Activated gamma-delta T cell treated with anti-CD3 and anti-CD28 coated beads, Interleukin-2, amount 50 U/mL, for 16 hours (primary cell): ENCODE results near the gene SUMO2.
"Not testable (repeated sequence)": the region's sequence is repeated elsewhere in the genome, so short reads cannot be mapped to it uniquely, and the experiment has no call there.

Experiments
- DNase-seq: peaks from one replicate; pipeline ENCODE4 v3.0.0-alpha.2; 2020; ENCODE audit warnings: low read depth

The SUMO2 gene

DNA sequence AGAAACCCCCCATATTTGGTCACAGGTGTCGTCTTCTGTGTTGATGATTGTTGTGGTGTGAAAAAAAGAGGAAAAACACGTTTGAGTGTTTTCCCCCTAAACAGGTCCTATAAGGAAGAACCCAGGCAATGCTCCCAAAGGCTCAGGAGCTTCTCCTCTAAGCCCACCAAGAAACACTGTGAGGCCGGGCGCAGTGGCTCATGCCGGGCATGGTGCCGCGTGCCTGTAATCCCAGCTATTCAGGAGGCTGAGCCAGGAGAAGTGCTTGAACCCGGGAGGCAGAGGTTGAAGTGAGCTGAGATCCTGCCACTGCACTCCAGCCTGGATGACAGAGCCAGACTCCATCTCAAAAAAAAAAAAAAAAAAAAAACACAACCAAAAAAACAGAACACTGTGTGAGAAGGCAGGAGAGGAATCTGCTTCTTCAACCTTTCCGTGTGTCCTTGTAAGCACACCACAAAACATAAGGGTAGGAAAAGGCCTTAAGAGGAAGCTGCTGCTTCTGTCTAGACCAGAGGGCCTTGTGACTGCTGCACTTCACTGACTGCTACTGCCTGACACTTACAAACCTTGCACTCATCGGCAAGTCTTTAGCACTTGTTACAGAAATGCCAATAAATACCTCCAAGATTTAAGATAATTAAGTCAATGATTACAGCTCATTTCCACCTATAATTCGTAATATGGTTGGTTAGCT lies 37.8 kb downstream of the SUMO2 start:
- no peak for DNase-seq

DNA sequence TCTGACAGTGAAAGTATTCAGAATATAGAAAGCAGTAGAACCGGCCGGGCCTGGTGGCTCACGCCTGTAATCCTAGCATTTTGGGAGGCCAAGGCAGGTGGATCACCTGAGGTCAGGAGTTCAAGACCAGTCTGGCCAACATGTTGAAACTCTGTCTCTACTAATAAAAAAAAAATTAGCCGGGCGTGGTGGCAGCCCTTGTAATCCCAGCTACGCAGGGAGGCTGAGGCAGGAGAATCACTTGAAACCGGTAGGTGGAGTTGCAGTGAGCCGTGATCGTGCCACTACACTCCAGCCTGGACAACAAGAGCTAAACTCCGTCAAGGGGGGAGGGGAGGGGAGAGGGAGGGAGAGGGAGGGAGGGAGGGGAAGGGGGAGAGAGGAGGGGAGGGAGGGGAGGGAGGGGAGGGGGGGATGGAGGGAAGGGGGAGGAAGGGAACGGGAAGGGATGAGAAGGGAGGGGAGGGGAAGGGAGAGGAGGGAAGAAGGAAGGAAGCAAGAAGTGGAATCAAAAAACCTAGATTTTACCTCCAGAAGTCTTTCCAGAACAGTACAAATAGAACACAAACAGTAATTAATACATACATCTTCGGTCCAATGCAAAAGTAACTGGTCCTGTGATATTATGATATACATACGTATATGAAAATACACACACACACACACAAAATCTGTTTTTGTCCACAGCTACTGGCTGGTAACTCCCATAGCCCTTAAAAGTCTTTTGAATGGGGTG lies 40.4 kb downstream of the SUMO2 start:
- DNase-seq = no peak

DNA sequence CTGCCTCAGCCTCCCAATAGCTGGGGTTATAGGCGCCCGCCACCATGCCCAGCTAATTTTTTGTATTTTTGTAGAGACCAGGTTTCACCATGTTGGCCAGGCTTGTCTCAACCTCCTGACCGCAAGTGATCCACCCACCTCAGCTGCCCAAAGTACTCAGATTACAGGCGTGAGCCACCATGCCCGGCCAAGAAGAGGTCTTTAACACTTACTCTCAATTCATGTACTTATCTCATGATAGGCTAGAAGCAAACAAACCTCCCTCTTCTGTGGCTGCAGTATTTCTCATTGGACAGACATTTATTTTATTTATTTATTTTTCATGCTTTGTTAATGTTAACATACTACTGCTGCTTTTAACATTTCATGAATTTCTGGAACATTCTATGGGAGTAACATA lies 44.2 kb downstream of the SUMO2 start:
- DNase-seq = no peak

DNA sequence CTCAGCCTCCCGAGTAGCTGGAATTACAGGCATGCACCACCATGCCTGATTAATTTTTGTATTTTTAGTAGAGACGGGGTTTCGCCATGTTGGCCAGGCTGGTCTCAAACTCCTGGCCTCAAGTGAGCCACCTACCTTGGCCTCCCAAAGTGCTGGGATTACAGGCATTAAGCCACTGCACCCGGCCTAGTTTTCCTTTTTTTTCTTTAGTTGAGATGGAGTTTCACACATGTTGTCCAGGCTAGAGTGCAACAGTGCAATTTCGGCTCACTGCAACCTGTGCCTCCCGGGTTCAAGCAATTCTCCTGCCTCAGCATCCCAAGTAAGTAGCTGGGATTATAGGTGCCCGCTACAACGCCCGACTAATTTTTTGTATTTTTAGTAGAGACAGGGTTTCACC lies 45.0 kb downstream of the SUMO2 start:
- DNase-seq = not testable (repeated sequence)

DNA sequence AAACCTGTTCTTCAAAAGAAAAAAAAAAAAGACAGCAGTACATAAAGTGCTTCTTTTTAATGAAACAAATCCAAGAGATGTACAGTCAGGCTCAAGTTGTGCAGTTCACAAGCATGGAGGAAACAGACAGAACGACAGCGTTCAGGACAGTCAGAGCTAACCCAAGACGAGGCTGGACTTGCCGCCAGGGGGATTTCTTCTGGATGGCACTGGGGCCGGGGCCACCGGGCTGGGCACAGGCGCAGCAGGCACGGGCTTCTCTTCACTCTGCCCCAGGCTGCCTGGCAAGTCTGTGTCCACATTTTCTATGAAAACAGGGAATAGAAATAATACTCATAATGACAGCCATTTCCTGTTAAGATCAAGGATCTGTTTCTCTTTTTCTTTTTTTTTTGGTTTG lies 46.8 kb downstream of the SUMO2 start:
- no peak for DNase-seq

DNA sequence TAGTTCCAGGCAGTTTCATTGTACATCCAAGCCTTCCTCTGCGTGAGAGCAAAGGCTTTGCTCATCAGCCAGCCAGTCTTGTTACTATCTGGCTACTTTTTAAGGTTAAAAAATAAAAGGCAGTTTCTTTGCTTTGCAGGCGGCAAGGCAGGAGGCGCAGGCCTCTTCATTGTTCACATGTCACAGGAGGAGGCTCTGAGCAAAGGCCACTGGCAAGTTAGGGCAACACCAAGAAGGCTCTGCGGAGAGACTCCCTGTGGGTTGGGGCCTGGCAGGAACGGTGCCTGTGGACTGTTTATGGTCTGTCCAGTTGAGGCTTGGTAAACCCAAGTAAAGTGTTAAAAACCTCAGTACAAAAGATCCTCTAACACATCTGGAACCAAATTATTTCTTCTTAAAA lies 47.3 kb downstream of the SUMO2 start:
- no peak for DNase-seq

DNA sequence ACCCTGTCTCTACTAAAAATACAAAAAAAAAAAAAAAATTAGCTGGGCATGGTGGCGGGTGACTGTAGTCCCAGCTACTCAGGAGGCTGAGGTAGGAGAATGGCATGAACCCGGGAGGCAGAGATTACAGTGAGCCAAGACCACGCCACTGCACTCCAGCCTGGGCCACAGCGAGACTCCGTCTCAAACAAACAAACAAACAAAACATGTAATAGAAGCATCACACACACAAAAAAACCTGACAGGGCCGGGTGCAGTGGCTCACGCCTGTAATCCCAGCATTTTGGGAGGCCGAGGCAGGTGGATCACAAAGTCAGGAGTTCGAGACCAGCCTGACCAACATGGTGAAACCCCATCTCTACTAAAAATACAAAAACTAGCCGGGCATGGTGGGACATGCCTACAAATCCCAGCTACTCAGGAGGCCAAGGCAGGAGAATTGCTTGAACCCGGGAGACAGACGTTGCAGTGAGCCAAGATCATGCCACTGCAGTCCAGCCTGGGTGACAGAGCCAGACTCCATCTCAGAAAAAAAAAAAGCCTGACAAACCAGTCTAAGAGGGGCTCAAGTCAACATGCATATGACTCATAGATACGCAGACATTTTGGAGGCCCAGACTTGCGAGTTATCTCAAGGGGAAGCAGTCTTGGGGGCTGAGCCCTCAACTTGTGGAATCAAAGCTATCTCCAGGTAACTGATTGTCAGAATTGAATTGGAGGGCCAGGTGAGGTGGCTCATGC lies 49.0 kb downstream of the SUMO2 start:
- DNase-seq = not testable (repeated sequence)

DNA sequence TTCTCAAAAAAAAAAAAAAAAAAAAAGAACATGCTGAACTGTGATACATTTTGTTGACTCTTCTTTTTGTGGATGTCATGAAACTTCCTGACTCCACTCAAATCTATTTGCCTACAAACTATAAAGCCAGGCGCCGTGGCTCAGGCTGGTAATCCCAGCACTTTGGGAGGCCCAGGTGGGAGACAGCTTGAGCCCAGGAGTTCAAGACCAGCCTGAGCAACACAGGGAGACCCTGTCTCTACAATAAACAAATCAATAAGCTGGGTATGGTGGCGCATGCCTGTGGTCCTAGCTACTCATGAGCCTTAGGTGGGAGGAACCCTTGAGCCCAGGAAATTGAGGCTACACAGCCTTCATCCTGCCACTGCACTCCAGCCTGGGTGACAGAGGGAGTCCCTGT lies 49.8 kb downstream of the SUMO2 start:
- DNase-seq = no peak

DNA sequence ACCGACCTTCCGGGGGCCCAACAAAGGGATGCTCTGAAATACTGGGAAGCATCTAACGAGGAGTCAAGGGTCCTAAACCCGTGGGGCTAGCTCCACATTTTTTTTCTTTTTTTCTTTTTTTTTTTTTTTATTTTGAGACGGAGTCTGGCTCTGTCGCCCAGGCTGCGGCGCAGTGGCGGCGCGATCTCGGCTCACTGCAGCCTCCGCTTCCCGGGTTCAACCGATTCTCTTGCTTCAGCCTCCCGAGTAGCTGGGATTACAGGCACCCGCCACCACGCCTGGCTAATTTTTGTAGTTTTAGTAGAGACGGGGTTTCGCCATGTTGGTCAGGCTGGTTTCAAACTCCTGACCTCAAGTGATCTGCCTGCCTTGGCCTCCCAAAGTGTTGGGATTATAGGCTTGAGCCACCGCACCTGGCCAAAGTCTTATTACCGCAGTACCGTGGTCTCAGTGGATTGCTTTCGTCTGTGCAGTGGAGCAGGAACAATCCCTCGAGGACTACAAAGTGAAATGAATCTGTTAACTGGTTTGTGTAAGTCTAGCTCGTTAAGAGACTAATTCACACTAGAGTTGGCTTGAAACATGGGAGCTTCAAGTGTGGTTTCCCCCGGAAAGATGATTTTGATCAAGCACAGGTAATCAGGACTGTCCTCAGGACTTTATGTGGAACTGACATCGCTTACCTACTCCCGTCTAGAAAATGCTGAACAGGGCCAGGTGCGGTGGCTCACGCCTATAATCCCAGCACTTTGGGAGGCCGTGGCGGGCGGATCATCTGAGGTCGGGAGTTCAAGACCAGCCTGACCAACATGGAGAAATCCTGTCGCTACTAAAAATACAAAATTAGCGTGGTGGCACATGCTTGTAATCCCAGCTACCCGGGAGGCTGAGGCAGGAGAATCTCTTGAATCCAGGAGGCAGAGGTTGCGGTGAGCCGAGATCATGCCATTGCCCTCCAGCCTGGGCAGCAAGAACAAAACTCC lies 50.5 kb downstream of the SUMO2 start:
- DNase-seq = not testable (repeated sequence)

DNA sequence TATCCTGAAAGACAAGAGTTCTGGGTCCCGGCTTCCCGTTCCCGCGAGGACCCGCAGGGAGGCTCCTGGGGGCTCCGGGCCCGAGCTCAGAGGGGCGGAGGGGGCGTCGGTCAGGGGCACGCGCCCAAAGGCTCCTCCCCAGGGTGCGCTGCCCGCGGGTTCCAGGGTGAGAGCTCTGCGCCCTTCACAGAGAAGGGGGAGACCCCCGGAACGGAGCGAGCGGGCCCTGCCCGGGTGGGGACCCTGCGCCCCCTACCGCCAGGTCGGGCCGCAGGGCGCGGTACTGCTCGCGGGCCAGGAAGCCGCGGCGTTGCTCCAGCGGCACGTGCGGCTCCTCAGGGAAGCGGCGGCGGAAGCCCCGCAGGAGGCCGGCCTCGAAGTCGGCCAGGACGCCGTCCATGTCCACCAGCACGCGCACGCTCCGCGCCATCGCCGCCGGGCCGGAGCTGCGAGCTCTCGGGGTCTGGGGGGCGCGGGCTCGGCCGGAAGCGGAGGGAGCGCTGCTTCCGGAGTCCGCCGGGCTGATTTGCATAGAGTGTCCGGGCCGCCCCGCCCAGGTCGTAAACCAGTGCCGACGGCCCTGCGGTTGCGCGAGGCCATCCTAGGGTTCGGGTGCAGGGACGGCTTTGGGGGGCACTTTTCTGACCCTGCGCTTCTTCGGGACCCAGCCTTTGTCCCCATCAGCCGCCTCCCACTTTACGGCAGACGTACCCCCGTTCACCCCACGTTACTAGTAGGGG lies 51.3 kb downstream of the SUMO2 start, which contains the start of gene NT5C:
Gene NT5C (minus strand): TSS at position 465 of the 740 bp plus-strand sequence. CDS start 35 bp downstream, at position 430.
- peak; percentile 41 for DNase-seq

DNA sequence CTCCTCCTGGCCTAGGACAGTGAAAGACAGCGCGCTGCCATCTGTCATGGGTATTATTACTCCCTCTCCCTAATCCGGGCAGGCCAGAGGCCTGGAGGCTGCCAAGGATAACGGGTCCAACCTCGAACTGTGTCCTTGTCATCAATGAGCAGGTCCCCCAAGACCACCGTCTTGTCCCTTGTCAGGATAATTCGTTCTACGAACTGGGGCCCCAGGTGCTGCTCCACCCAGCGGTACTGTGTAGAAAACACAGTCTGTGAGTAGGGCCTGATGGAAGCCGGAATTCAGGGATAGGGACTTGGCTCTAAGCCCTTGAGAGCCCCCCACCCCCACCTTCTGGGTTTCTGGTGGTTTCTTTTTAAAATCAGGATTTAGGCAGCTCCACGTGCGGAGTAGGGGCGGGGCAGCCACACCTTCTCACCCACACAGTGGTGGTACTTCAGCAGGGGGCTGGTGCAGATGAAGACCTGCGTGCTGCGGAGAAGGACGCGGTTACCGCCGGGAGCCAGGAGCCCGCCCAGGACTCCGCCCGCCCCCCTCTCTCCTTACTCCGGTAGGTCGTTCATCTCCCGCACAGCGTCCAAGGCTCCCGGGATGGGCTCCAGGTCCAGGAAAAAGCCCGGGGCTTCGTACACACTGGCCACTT lies 52.0 kb downstream of the SUMO2 start:
- no peak for DNase-seq

DNA sequence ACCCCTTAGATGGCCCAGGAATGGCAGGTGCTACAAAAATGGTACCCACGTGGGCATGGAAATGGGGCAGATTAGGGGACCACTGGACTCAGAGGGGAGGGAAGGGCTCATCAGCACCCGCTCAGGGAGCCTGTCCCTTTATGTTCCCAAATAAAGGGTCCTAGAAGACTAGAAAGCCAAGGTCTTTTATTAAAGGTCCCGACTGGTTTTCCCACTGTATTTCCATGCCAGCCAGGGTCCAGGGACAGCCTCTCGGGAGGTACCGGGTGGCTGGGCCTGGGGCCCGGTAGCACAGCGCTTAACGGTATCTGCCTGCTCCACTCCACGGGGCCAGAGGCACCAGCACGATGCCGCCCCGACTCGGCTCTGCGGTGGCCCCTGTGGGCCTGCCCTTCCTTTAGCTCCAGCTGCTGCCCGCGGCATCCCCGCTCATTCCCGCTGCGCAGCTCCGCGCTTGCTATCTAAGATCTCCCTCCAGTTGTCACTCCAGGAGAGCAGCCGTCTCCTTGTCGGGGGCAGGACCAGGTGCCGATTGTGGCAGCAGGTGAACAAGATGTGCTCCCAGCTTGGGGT lies 52.6 kb downstream of the SUMO2 start:
- no peak for DNase-seq

DNA sequence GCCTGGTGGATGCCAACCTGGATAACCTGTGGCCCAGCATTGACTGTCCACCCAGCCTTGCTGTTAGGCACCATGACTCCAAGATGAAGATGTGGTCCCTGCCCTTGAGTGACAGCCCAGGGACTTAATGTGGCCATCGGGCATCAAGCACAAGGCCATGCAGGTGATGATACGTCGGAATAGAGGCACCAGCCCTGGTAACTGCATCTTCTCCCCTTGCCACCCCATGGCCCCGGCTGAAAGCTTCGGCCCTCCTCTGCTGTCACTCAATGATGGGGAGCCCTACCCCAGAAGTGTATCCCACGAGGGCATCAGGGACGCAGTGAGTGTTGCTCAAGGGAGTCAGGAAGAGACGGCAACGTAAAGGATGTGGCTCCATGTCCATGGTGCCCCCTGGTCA lies 53.2 kb downstream of the SUMO2 start:
- DNase-seq = no peak

DNA sequence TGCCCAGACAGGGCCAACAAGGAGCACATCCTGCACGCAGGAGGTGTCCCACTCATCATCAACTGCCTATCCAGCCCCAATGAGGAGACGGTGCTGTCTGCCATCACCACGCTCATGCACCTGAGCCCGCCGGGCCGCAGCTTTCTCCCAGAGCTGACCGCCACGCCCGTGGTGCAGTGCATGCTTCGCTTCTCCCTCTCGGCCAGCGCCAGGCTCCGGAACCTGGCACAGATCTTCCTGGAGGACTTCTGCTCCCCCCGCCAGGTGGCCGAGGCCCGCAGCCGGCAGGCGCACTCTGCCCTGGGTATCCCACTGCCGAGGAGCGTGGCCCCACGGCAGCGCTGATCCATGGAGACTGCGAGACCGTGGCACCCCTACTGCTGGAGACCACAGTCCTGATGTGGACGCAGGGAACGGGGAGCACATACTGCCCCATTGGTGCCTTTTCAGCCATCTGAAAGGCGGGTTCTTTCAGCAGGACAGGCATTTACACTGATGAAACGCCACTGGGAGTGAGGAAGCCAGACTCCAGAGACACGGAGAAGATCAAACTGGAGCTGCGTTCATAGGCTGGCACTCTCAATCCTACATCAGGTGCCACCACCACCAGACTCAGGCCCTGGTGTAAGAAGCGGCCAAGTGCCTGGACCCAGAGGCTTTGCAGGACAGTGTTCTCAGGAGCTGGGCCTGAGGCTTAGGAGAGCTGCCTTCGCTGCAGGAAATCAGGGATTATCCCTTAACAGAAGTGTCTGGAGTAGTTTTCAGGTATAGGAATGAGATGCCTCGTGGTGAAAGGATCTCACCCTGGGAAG lies 53.9 kb downstream of the SUMO2 start:
- no peak for DNase-seq

DNA sequence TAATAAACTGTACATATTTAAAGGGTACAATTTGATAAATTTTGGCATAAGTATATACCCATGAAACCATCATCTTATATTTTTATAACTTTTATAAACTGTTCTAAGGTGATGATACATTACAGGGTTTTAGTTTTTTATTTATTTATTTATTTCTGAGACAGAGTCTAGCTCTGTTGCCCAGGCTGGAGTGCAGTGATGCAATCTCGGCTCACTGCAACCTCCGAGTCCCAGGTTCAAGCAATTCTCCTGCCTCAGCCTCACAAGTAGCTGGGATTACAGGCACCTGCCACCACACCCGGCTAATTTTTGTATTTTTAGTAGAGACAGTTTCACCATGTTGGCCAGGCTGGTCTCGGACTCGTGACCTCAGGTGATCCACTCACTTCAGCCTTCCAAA lies 54.8 kb downstream of the SUMO2 start:
- DNase-seq = not testable (repeated sequence)

DNA sequence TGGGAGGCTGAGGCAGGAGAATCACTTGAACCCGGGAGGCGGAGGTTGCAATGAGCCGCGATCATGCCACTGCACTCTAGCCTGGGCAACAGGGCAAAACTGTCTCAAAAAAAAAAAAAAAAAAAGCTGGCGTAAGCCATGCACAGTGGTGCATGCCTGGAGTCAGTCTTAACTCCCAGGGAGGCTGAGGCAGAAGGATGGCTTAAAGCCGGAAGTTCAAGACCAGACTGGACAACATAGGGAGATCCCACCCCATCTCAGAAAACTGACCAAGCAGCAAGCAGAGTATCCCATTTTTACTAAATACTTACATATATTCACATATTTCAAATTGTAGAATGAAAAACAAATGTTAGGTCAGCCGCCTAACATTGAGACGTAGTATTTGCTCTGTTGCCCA lies 55.8 kb downstream of the SUMO2 start:
- no peak for DNase-seq

DNA sequence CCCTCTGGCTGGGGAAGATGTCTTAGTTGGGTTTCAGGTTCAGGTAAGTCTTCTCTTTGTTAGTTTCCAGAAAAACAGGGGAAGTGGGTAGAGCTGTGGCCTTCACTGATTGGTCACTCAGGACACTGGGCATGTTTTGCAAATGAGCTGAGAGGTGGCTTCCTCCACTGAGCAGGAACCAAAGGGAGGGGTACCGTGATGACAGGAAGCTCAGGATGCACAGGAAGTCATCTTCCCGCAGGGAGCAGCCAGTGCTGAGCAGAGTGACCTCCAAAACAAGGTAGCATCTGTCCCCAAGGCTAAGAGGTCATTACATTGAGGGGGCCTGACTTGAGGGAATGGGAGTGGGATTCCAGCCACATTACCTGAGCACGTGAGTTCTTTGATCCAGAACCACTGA lies 56.8 kb downstream of the SUMO2 start:
- no peak for DNase-seq

DNA sequence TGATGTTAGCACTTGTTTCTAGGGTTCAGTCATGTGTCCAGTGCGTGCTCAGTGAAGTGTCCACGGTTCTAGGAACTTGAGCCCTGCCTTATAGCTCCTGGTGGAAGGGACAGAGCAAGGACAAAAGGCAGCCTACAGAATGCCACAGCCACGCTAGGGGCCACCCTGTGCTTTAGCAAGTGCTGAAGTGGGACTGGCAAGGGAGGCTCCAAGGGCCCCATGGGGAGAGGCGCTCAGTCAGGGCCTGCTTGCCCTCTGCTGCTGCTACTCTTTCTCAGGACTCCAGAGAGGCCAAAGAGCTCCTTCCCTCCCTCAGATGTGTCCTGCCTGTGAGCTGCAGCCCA lies 58.0 kb downstream of the SUMO2 start:
- no peak for DNase-seq

DNA sequence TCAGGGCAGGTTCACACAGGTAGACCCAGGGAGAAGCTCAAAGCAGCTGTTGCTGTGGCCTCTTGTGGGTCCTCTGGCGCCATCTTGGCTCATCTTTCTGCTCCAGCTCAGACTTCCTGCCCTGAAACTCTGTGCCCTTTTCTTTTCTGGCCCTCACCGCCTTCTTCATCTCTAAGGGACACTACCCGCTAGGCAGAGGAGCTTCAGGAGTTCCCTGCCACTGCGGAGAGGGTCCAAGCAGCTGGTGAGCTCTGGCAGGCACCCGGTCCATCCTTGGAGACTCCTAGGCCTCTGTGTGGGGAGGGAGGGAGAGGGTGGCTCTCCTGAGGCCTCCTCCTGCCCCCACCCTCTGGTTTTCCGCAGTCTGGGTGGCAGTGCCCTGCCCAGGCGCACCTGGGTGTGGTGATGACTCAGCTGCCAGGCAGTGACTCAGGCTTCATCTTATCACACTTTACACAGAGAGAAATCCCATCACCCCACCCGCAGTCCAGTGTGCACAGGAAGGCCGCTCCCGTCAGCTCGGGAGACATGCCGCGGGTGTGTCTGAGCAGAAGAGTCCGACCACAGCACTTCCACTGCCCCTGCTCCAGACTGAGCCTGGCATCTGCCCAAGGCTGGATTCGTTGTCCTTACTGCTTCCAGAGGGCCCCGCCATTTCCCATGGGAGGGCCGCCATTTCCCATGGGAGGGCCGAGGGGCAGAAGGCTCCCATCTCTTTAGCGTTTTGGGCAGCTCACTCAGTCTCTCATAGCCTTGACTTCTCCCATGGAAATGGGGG lies 58.5 kb downstream of the SUMO2 start:
- DNase-seq = no peak
